ENCODE measurements around the gene YKT6.

YKT6 gene

GRCh38 chr7:44186736-44187135 lies 14.0 kb upstream of the YKT6 start:
- Histone ChIP-seq H3K9me3 (ENCODE audit: control insufficient read depth, insufficient read depth, low read depth, low read length) (peaks cover 17% of the 10 kb centered on the region), H3K27me3 (ENCODE audit: control insufficient read depth, insufficient read depth, low read length) (no peaks in the 10 kb centered on the region), H3K4me1 (ENCODE audit: control insufficient read depth, insufficient read depth, low read length) (peaks cover 17% of the 10 kb centered on the region), H3K27ac (ENCODE audit: low read depth, low read length) (no peak overlapping the region), H3K36me3 (ENCODE audit: control insufficient read depth, insufficient read depth, low read length) (no peaks in the 10 kb centered on the region), H3K4me3 (ENCODE audit: low read depth, low read length) (no peak overlapping the region), H3K9ac (ENCODE audit: low read length) (no peak overlapping the region)

GRCh38 chr7:44187636-44188416 lies 13.0 kb upstream of the YKT6 start:
- H3K4me3 ChIP-seq (ENCODE audit: low read depth, low read length): no peak overlapping the region
- no peaks in the 10 kb centered on the region for H3K36me3 ChIP-seq (ENCODE audit: control insufficient read depth, insufficient read depth, low read length)

GRCh38 chr7:44188480-44189225 lies 12.1 kb upstream of the YKT6 start:
- H3K27me3 ChIP-seq (ENCODE audit: control insufficient read depth, insufficient read depth, low read length): no peaks in the 10 kb centered on the region
- no peaks in the 10 kb centered on the region for H3K9me3 ChIP-seq (ENCODE audit: control insufficient read depth, insufficient read depth, low read depth, low read length)
- H3K4me3 ChIP-seq (ENCODE audit: low read depth, low read length): no peak overlapping the region
- H3K9ac ChIP-seq (ENCODE audit: low read length): no peak overlapping the region
- no peak overlapping the region for H3K27ac ChIP-seq (ENCODE audit: low read depth, low read length)
- peaks cover 17% of the 10 kb centered on the region for H3K4me1 ChIP-seq (ENCODE audit: control insufficient read depth, insufficient read depth, low read length)
- no peaks in the 10 kb centered on the region for H3K36me3 ChIP-seq (ENCODE audit: control insufficient read depth, insufficient read depth, low read length)

More at GRCh38 chr7:44187636-44188416, 13.0 kb upstream of the YKT6 start:
- H3K27me3 ChIP-seq (ENCODE audit: control insufficient read depth, insufficient read depth, low read length): no peaks in the 10 kb centered on the region
- no peak overlapping the region for H3K9ac ChIP-seq (ENCODE audit: low read length)
- H3K4me1 ChIP-seq (ENCODE audit: control insufficient read depth, insufficient read depth, low read length): peaks cover 17% of the 10 kb centered on the region
- H3K9me3 ChIP-seq (ENCODE audit: control insufficient read depth, insufficient read depth, low read depth, low read length): peaks cover 6% of the 10 kb centered on the region
- H3K27ac ChIP-seq (ENCODE audit: low read depth, low read length): no peak overlapping the region

- Histone ChIP-seq H3K27me3 (ENCODE audit: control insufficient read depth, insufficient read depth, low read length) (no peaks in the 10 kb centered on the region), H3K27ac (ENCODE audit: low read depth, low read length) (no peak within 1 kb of the TSS), H3K4me3 (ENCODE audit: low read depth, low read length) (no peak within 1 kb of the TSS)
These were observed 11.3 kb upstream of the YKT6 start, which contains the start of gene GCK for GRCh38 chr7:44189286-44189992. TSS of gene GCK (minus strand) at chr7:44189439. CDS start at chr7:44188953, 486 bp downstream.

GRCh38 chr7:44189993-44190872 lies 10.5 kb upstream of the YKT6 start:
- H3K4me1 ChIP-seq (ENCODE audit: control insufficient read depth, insufficient read depth, low read length): peaks cover 4% of the 10 kb centered on the region; the same call in 1 of the 2 replicates
- no peaks in the 10 kb centered on the region for H3K36me3 ChIP-seq (ENCODE audit: control insufficient read depth, insufficient read depth, low read length)
- H3K4me3 ChIP-seq (ENCODE audit: low read depth, low read length): no peak overlapping the region
- no peaks in the 10 kb centered on the region for H3K27me3 ChIP-seq (ENCODE audit: control insufficient read depth, insufficient read depth, low read length)
- no peaks in the 10 kb centered on the region for H3K9me3 ChIP-seq (ENCODE audit: control insufficient read depth, insufficient read depth, low read depth, low read length)
- no peak overlapping the region for H3K27ac ChIP-seq (ENCODE audit: low read depth, low read length)
- no peak overlapping the region for H3K9ac ChIP-seq (ENCODE audit: low read length)

More at GRCh38 chr7:44189286-44189992, 11.3 kb upstream of the YKT6 start, which contains the start of gene GCK:
- Histone ChIP-seq H3K9ac (ENCODE audit: low read length) (no peak within 1 kb of the TSS), H3K4me1 (ENCODE audit: control insufficient read depth, insufficient read depth, low read length) (peaks cover 11% of the 10 kb centered on the region; the same call in 1 of the 2 replicates), H3K36me3 (ENCODE audit: control insufficient read depth, insufficient read depth, low read length) (no peaks in the 10 kb centered on the region), H3K9me3 (ENCODE audit: control insufficient read depth, insufficient read depth, low read depth, low read length) (no peaks in the 10 kb centered on the region)

GRCh38 chr7:44191171-44191570 lies 9.6 kb upstream of the YKT6 start:
- no peaks in the 10 kb centered on the region for H3K4me1 ChIP-seq (ENCODE audit: control insufficient read depth, insufficient read depth, low read length)
- H3K9ac ChIP-seq (ENCODE audit: low read length): no peak overlapping the region
- H3K4me3 ChIP-seq (ENCODE audit: low read depth, low read length): no peak overlapping the region

GRCh38 chr7:44193011-44193802 lies 7.6 kb upstream of the YKT6 start:
- Histone ChIP-seq H3K9ac (ENCODE audit: low read length) (no peak overlapping the region), H3K27ac (ENCODE audit: low read depth, low read length) (no peak overlapping the region)

More at GRCh38 chr7:44191171-44191570, 9.6 kb upstream of the YKT6 start:
- Histone ChIP-seq H3K9me3 (ENCODE audit: control insufficient read depth, insufficient read depth, low read depth, low read length) (no peaks in the 10 kb centered on the region), H3K36me3 (ENCODE audit: control insufficient read depth, insufficient read depth, low read length) (no peaks in the 10 kb centered on the region), H3K27me3 (ENCODE audit: control insufficient read depth, insufficient read depth, low read length) (no peaks in the 10 kb centered on the region), H3K27ac (ENCODE audit: low read depth, low read length) (no peak overlapping the region)

GRCh38 chr7:44194069-44194468 lies 6.7 kb upstream of the YKT6 start:
- Histone ChIP-seq H3K27me3 (ENCODE audit: control insufficient read depth, insufficient read depth, low read length) (no peaks in the 10 kb centered on the region), H3K9ac (ENCODE audit: low read length) (no peak overlapping the region)

More at GRCh38 chr7:44193011-44193802, 7.6 kb upstream of the YKT6 start:
- Histone ChIP-seq H3K36me3 (ENCODE audit: control insufficient read depth, insufficient read depth, low read length) (no peaks in the 10 kb centered on the region), H3K9me3 (ENCODE audit: control insufficient read depth, insufficient read depth, low read depth, low read length) (no peaks in the 10 kb centered on the region), H3K4me1 (ENCODE audit: control insufficient read depth, insufficient read depth, low read length) (no peaks in the 10 kb centered on the region), H3K27me3 (ENCODE audit: control insufficient read depth, insufficient read depth, low read length) (no peaks in the 10 kb centered on the region), H3K4me3 (ENCODE audit: low read depth, low read length) (no peak overlapping the region)

GRCh38 chr7:44194562-44195145 lies 6.1 kb upstream of the YKT6 start:
- Histone ChIP-seq H3K4me1 (ENCODE audit: control insufficient read depth, insufficient read depth, low read length) (no peaks in the 10 kb centered on the region), H3K4me3 (ENCODE audit: low read depth, low read length) (no peak overlapping the region), H3K9me3 (ENCODE audit: control insufficient read depth, insufficient read depth, low read depth, low read length) (no peaks in the 10 kb centered on the region), H3K27me3 (ENCODE audit: control insufficient read depth, insufficient read depth, low read length) (no peaks in the 10 kb centered on the region), H3K36me3 (ENCODE audit: control insufficient read depth, insufficient read depth, low read length) (no peaks in the 10 kb centered on the region), H3K27ac (ENCODE audit: low read depth, low read length) (no peak overlapping the region), H3K9ac (ENCODE audit: low read length) (no peak overlapping the region)

More at GRCh38 chr7:44194069-44194468, 6.7 kb upstream of the YKT6 start:
- no peaks in the 10 kb centered on the region for H3K4me1 ChIP-seq (ENCODE audit: control insufficient read depth, insufficient read depth, low read length)
- H3K4me3 ChIP-seq (ENCODE audit: low read depth, low read length): no peak overlapping the region
- no peaks in the 10 kb centered on the region for H3K9me3 ChIP-seq (ENCODE audit: control insufficient read depth, insufficient read depth, low read depth, low read length)
- no peak overlapping the region for H3K27ac ChIP-seq (ENCODE audit: low read depth, low read length)
- H3K36me3 ChIP-seq (ENCODE audit: control insufficient read depth, insufficient read depth, low read length): no peaks in the 10 kb centered on the region
